ENCODE measurements around the gene LCN15. TPM values are rescaled to one million over a fixed set of nuclear protein-coding genes. Genes with fewer than 3 reads are reported as not detected.
A peak's percentile ranks its signal among the peaks of the same experiment; 100 is the strongest.
"Not testable (repeated sequence)": the region's sequence is repeated elsewhere in the genome, so short reads cannot be mapped to it uniquely, and the experiment has no call there.

The LCN15 gene
- total RNA-seq, 1 experiment from 2014 or later = not detected

GRCh38 chr9:136718345-136719194, 45.7 kb downstream of the LCN15 start:
- in situ Hi-C loops (cut with HindIII; ENCODE audit: low pct_unique_long_range_greater_than_20kb, low sequenced_read_pairs) = no loop called here
- no peak for DNase-seq (ENCODE audit: low read depth)

- in situ Hi-C loops (cut with HindIII; ENCODE audit: low pct_unique_long_range_greater_than_20kb, low sequenced_read_pairs) = no loop called here
- no peak for DNase-seq (ENCODE audit: low read depth)
Measured at GRCh38 chr9:136717399-136717798, 46.9 kb downstream of the LCN15 start.

DNA sequence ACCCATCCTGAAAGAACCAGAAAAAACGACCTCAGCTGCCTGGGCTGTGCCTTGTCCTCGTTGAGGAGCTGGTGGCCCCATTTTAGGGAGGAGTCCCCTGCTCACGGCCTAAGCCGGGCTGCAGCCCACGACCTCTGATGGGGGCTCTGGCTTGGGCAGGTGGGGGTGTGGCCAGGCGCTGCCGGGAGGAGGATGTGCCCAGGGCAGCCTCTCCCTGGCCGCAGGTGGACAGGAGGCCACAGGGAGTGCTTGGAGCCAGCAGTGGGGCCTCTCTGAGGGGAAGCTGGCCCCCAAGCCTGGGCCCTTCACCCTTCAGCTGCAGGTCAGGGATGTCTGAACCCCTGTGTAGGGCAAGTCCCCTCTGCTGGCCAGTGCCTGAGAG, 49.4 kb downstream of the LCN15 start:
- in situ Hi-C loops (cut with HindIII; ENCODE audit: low pct_unique_long_range_greater_than_20kb, low sequenced_read_pairs) = no loop called here
- DNase-seq (ENCODE audit: low read depth) = no peak

DNA sequence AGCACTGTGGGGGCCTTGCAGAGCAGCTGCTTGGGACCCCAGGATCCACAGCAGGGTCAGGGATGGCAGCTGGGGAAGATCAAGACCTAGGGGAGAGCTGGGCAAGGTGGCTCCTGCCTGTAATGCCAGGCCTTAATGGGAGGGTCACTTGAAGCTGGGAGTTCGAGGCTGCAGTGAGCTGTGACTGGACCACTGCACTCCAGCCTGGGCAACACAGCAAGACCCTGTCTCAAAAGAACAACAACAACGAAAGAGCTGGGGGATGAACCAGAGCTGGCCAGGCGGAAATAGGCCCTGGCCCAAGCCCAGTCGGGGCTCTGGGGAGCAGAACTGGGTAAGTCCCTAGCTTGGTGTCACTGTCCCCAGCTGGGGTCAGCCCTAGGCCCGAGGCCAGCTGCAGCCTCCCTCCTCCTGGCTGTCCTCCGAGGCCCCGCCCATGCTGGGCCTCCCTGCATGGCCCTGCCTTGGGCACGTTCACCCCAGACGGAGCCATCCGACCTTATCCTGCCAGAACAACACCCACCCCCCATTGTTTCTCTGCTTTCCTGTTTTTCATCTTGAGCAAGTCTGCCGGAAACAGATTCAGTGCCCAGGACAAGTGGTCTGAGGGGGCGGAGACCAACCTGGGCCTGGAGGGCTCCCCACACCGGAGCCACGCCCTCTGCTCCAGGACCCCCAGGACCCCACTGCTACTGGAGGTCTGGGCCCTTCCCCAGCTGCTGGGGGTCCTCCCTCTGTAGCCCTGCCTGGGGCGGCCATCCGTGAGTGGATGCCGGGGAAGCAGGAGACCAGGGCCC, 50.0 kb downstream of the LCN15 start:
- in situ Hi-C loops (cut with HindIII; ENCODE audit: low pct_unique_long_range_greater_than_20kb, low sequenced_read_pairs) = no loop called here
- no peak for DNase-seq (ENCODE audit: low read depth)

DNA sequence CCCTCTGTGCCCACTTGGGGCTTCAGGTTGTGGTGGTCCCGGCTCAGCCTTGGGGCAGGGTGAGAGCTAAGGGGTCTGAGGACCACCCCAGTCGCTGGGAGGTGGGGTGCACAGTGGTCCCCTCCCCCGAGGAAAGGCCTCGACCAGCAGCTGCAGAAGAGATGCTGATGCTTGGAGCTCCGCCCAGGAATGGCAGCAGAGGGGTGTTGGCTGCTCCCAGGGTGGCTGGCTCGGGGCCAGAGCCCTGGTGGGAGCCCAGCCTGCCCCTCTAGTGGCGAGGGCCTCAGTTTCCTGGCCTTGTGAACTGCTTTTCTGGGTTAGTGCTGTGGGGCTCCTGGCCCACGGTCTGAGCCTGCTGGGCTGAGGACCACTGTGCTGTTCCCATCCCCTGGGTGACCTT, 50.8 kb downstream of the LCN15 start:
- in situ Hi-C loops (cut with HindIII; ENCODE audit: low pct_unique_long_range_greater_than_20kb, low sequenced_read_pairs) = no loop called here

DNA sequence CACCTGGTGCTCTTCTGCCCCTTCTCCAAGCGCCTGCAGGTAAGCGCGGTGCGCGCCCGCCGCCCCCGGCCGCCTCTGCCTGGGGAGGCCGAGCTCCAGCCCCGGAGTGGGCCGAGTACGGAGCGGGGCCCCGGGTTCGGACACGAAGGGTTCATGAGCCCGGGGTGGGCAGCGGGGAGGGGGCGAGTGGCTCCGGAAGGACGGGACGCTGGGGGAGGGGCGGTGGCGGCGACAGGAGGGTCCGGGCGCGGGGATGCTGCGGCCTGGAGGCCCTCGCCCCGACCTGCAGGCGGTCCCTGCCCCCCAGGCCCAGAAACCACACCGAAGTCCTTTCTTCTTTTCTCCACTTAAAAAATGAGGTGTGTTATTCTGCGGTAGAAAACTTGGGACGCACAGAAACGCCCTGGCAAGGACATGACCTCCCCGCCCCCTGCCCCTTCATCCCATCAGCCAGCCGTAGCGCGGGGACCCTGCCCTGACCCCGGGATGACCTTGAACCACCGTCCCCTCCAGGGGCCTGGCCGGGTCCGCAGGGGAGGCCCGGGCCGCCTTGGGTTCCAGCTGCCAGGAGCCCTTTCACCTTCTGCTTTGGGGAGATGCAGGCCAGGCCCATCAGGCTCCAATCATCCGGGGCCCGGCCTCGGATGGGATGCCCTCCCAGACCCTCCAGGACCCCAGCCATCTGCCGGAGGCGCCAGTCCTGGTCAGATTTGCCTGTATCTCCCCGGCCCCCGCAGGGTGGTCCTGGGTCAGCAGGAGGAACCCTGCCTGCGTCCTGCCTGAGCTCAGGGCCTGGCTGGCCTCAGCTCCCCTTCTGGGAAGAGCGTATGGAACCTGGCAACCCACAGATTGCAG, 51.4 kb downstream of the LCN15 start:
- in situ Hi-C loops (cut with HindIII; ENCODE audit: low pct_unique_long_range_greater_than_20kb, low sequenced_read_pairs) = no loop called here

More for the DNA sequence above, 50.8 kb downstream of the LCN15 start:
- no peak for DNase-seq (ENCODE audit: low read depth)

DNA sequence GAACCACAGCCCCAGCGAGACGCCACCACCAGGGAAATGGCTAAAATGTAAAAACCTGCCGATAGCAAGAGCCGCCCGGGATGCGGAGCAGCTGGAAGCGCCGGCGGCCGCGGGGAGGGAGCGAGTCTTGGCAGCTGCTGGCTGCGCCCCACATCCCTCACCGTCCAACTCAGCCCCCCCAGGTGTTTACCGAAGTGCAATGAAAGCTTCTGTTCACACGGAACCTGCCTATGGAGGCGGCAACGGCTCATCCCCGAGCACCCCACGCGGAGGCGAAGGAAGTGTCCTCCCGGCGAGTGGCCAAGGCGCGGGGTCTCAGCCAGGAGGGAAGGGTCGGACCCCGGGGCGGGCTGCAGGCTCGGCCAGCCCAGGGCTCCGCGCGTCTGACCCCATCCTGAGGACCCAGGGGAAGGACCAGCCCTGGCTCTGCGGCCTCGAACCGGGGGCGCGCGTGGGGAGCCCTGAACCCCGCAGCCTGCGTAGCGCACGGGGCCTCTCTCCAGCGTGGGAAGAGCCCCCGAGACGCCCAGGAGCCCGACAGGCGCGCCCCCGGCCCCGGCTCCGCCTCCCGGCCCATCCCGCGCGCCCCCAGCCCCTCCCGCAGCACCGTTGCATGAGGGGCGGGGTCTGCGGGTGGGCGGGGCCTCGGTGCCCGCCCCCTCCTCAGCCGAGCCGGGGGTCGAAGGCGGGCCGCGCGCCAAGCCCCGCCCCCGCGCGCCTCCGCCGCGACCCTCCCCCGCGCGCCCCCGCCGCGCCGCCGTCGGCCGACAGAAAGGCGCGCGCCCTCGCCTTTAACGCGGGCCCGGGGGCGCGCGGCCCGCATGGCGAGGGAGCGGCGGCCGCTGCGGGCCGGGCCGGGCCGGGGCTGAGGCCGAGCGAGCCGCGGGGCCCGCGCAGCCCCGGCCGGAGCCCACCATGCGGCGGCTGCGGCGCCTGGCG, 52.3 kb downstream of the LCN15 start, which contains the start of gene DIPK1B:
DIPK1B (plus strand) TSS at position 822 of the 939 bp plus-strand sequence; CDS start at position 916, 94 bp downstream.
- in situ Hi-C loops (cut with HindIII; ENCODE audit: low pct_unique_long_range_greater_than_20kb, low sequenced_read_pairs) = no loop called here

More for the DNA sequence above, 51.4 kb downstream of the LCN15 start:
- no peak for DNase-seq (ENCODE audit: low read depth)

DNA sequence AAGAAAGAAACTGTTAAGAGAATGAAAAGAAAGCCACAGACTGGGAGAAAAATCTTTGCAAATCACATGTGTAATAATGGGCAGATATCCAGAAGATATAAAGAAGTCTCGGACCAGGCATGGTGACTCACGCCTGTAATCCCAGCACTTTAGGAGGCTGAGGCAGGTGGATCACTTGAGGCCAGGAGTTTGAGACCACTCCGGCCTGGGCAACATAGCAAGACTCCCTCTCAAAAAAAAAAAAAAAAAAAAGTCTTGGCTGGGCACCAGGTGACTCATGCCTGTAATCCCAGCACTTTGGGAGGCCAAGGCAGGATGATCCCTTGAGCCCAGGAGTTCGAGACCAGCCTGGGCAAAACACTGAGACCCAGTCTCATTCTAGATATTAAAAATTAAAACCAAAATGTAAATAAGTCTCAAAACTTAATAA, 53.1 kb downstream of the LCN15 start:
- peak; percentile 41 for DNase-seq (ENCODE audit: low read depth)
- in situ Hi-C loops (cut with HindIII; ENCODE audit: low pct_unique_long_range_greater_than_20kb, low sequenced_read_pairs) = not testable (repeated sequence)

More for the DNA sequence above, 52.3 kb downstream of the LCN15 start, which contains the start of gene DIPK1B:
- DNase-seq (ENCODE audit: low read depth) = no peak

DNA sequence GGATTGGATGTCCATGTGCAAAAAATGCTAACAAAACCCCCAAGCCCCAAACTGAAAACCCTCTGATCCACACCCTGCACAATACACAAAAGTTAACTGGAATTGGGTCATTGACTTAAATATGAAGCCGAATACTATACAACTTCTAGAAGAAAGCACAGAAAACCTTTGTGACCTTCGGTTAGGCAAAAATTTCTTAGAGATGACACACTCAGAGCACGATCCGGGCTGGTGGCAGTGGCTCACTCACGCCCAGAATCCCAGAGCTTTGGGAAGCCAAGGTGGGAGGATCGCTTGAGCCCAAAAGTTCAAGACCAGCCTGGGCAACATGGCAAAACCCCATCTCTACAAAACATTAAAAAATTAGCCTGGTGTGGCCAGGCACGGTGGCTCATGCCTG, 53.8 kb downstream of the LCN15 start:
- in situ Hi-C loops (cut with HindIII; ENCODE audit: low pct_unique_long_range_greater_than_20kb, low sequenced_read_pairs) = no loop called here

More for the DNA sequence above, 53.8 kb downstream of the LCN15 start:
- DNase-seq (ENCODE audit: low read depth) = no peak

Other genes with a start within 250 kb of the LCN15 start
- gene NOTCH1, start 218.5 kb downstream of the LCN15 start, total RNA-seq (2014; rRNA removed; shearing (Covaris generic); ENCODE audit: low replicate concordance) = 7.2 and 7.9 TPM in 2 replicates
- 51.4 and 58.6 TPM in 2 replicates for gene EGFL7, start 101.6 kb downstream of the LCN15 start, total RNA-seq (2014; rRNA removed; shearing (Covaris generic); ENCODE audit: low replicate concordance)
- 92.9 and 94.5 TPM in 2 replicates for gene AGPAT2, start 77.1 kb downstream of the LCN15 start, total RNA-seq (2014; rRNA removed; shearing (Covaris generic); ENCODE audit: low replicate concordance)
- 12.5 and 19.5 TPM in 2 replicates for gene DIPK1B, start 51.9 kb downstream of the LCN15 start, total RNA-seq (2014; rRNA removed; shearing (Covaris generic); ENCODE audit: low replicate concordance)
- not detected in 2 replicates for gene LCN10, start 21.6 kb downstream of the LCN15 start, total RNA-seq (2014; rRNA removed; shearing (Covaris generic); ENCODE audit: low replicate concordance)
- not detected in 2 replicates for gene LCN6, start 16.0 kb downstream of the LCN15 start, total RNA-seq (2014; rRNA removed; shearing (Covaris generic); ENCODE audit: low replicate concordance)
- gene LCN8, start 6.3 kb downstream of the LCN15 start, total RNA-seq (2014; rRNA removed; shearing (Covaris generic); ENCODE audit: low replicate concordance) = not detected in 2 replicates
- gene TMEM141, start 26.8 kb upstream of the LCN15 start, total RNA-seq (2014; rRNA removed; shearing (Covaris generic); ENCODE audit: low replicate concordance) = 230 and 313 TPM in 2 replicates
- gene CCDC183, start 31.8 kb upstream of the LCN15 start, total RNA-seq (2014; rRNA removed; shearing (Covaris generic); ENCODE audit: low replicate concordance) = 1.1 TPM in 1 of 2 replicates, not detected in the other
- 103 and 104 TPM in 2 replicates for gene RABL6, start 43.4 kb upstream of the LCN15 start, total RNA-seq (2014; rRNA removed; shearing (Covaris generic); ENCODE audit: low replicate concordance)
- 1.3 and 1.7 TPM in 2 replicates for gene AJM1, start 78.0 kb upstream of the LCN15 start, total RNA-seq (2014; rRNA removed; shearing (Covaris generic); ENCODE audit: low replicate concordance)
- 125 and 127 TPM in 2 replicates for gene PHPT1, start 84.9 kb upstream of the LCN15 start, total RNA-seq (2014; rRNA removed; shearing (Covaris generic); ENCODE audit: low replicate concordance)
- 0.17 TPM in 2 replicates for gene MAMDC4, start 87.8 kb upstream of the LCN15 start, total RNA-seq (2014; rRNA removed; shearing (Covaris generic); ENCODE audit: low replicate concordance)
- gene EDF1, start 101.8 kb upstream of the LCN15 start, total RNA-seq (2014; rRNA removed; shearing (Covaris generic); ENCODE audit: low replicate concordance) = 460 and 494 TPM in 2 replicates
- 61.9 and 67.0 TPM in 2 replicates for gene TRAF2, start 122.0 kb upstream of the LCN15 start, total RNA-seq (2014; rRNA removed; shearing (Covaris generic); ENCODE audit: low replicate concordance)
- gene FBXW5, start 180.2 kb upstream of the LCN15 start, total RNA-seq (2014; rRNA removed; shearing (Covaris generic); ENCODE audit: low replicate concordance) = 139 and 152 TPM in 2 replicates
- gene C8G, start 180.7 kb upstream of the LCN15 start, total RNA-seq (2014; rRNA removed; shearing (Covaris generic); ENCODE audit: low replicate concordance) = not detected in 2 replicates
- gene LCN12, start 187.8 kb upstream of the LCN15 start, total RNA-seq (2014; rRNA removed; shearing (Covaris generic); ENCODE audit: low replicate concordance) = not detected in 2 replicates
- not detected in 2 replicates for gene PTGDS, start 213.0 kb upstream of the LCN15 start, total RNA-seq (2014; rRNA removed; shearing (Covaris generic); ENCODE audit: low replicate concordance)
- gene LCNL1, start 218.5 kb upstream of the LCN15 start, total RNA-seq (2014; rRNA removed; shearing (Covaris generic); ENCODE audit: low replicate concordance) = not detected in 2 replicates
- 129 and 137 TPM in 2 replicates for gene PAXX, start 227.9 kb upstream of the LCN15 start, total RNA-seq (2014; rRNA removed; shearing (Covaris generic); ENCODE audit: low replicate concordance)
- gene CLIC3, start 232.1 kb upstream of the LCN15 start, total RNA-seq (2014; rRNA removed; shearing (Covaris generic); ENCODE audit: low replicate concordance) = not detected in 2 replicates

Data from Caki2 (cell line).